Measurements from ENCODE around the gene ELAVL3. TPM values are rescaled to one million over a fixed set of nuclear protein-coding genes. Genes with fewer than 3 reads are reported as not detected.

The ELAVL3 gene
- total and polyA plus RNA-seq, 2 of the 4 experiments (the other 2 are of a cell fraction), result not detected

- no TSS peak for BruUV-seq (replicated peaks)
Measured at GRCh38 chr19:11489378-11489777, 8.5 kb upstream of the ELAVL3 start.

More at GRCh38 chr19:11489378-11489777, 8.5 kb upstream of the ELAVL3 start:
- no peak overlapping the region for H3K18ac ChIP-seq (ENCODE audit: low read depth, low read length)
- in situ Hi-C loops (cut with MboI; ENCODE audit: low sequenced_read_pairs) (no loop called here), dilution Hi-C loops (cut with HindIII; ENCODE audit: low sequenced_read_pairs, unreplicated experiment) (no loop called here), intact Hi-C loops (cut with micrococcal nuclease) (no loop called here)
- no peak overlapping the region for H3K56ac ChIP-seq (ENCODE audit: extremely low read depth, insufficient read depth, low read length)
- H4K5ac ChIP-seq (ENCODE audit: low read depth, low read length), result no peak overlapping the region
- no peak overlapping the region for H4K8ac ChIP-seq (ENCODE audit: low read depth in 2 of 2, low read length in 2 of 2)
- H2BK120ac ChIP-seq (ENCODE audit: low read depth, low read length), result no peak overlapping the region
- H4K20me1 ChIP-seq (ENCODE audit: insufficient read depth, low read length), result no peaks in the 10 kb centered on the region
- no peaks in the 10 kb centered on the region for H3K79me1 ChIP-seq (ENCODE audit: low read depth in 1 of 2, low read length in 2 of 2)
- ChIA-PET POLR2A (ENCODE audit: unreplicated experiment) (no interaction called here), CTCF (interaction anchor here (0.6 kb wide), 1 partner anchor 13 kb away, joined by 4 read pairs; no protein-coding TSS in a partner anchor)
- no peaks in the 10 kb centered on the region for H3K4me1 ChIP-seq (ENCODE audit: control insufficient read depth, insufficient read depth, low read length)
- DNase-seq (no peak), ATAC-seq (ENCODE audit: low read depth) (no peak)
- H3K4me2 ChIP-seq (ENCODE audit: low read depth, low read length), result no peak overlapping the region
- H2BK15ac ChIP-seq (ENCODE audit: low read depth, low read length), result no peak overlapping the region
- H3K9me3 ChIP-seq (ENCODE audit: control insufficient read depth, insufficient read depth, low read length), result no peaks in the 10 kb centered on the region
- H3K27me3 ChIP-seq (ENCODE audit: control insufficient read depth, insufficient read depth, low read length), result no peaks in the 10 kb centered on the region
- no peak overlapping the region for H3K14ac ChIP-seq (replicated peaks; ENCODE audit: low read depth, low read length)
- H3K36me3 ChIP-seq (ENCODE audit: control insufficient read depth, insufficient read depth, low read length), result no peaks in the 10 kb centered on the region; the same call in none of the 2 replicates
- H3K27ac ChIP-seq (ENCODE audit: insufficient read depth, low read length), result no peak overlapping the region
- H2AK5ac ChIP-seq (ENCODE audit: low read depth, low read length), result no peak overlapping the region
- H3K9ac ChIP-seq (ENCODE audit: low read depth, low read length), result no peak overlapping the region
- H3K23ac ChIP-seq (ENCODE audit: low read depth, low read length), result no peak overlapping the region
- H3K4ac ChIP-seq (ENCODE audit: low read depth, low read length), result no peak overlapping the region
- H3K4me3 ChIP-seq (ENCODE audit: insufficient read depth, low read depth, low read length), result no peak overlapping the region
- no peak overlapping the region for H2AFZ ChIP-seq (replicated peaks; ENCODE audit: low read length, poor library complexity)
- no peak overlapping the region for H4K91ac ChIP-seq (ENCODE audit: insufficient read depth, low read depth, low read length)
- no peak overlapping the region for H2BK5ac ChIP-seq (ENCODE audit: low read depth, low read length, poor library complexity, severe bottlenecking)
- H2BK20ac ChIP-seq (ENCODE audit: low read depth, low read length), result no peak overlapping the region
- H3K9me1 ChIP-seq (ENCODE audit: insufficient read depth, low read length), result no peaks in the 10 kb centered on the region; the same call in 1 of the 2 replicates
- no peak overlapping the region for H2AK9ac ChIP-seq (replicated peaks; ENCODE audit: low read depth, low read length, poor library complexity)
- no peak for TF ChIP-seq SMC3 (IDR thresholded peaks at IDR 0.05; ENCODE audit: low read depth, low read length)
- no peak for TF ChIP-seq RFX5 (IDR thresholded peaks at IDR 0.05; ENCODE audit: low read depth, low read length)
- TF ChIP-seq RCOR1 (IDR thresholded peaks at IDR 0.05; ENCODE audit: insufficient replicate concordance, low read length), result no peak
- no peak for TF ChIP-seq MAZ (IDR thresholded peaks at IDR 0.05; ENCODE audit: borderline replicate concordance, low read depth, low read length)
- TF ChIP-seq USF2 (IDR thresholded peaks at IDR 0.05; ENCODE audit: low read depth, low read length), result no peak
- TF ChIP-seq CTCF (conservative IDR thresholded peaks at IDR 0.05; ENCODE audit: low read depth, low read length), result no peak
- TF ChIP-seq MAFK (IDR thresholded peaks at IDR 0.05; ENCODE audit: low read depth, low read length), result no peak
- TF ChIP-seq BHLHE40 (IDR thresholded peaks at IDR 0.05; ENCODE audit: low read depth, low read length), result no peak
- TF ChIP-seq POLR2A (IDR thresholded peaks at IDR 0.05; ENCODE audit: low read depth, low read length), result no peak
- WGBS, 2 experiments (ENCODE audit: extremely low coverage in 2 of 2, insufficient read length in 1 of 2), result 98% methylated on average over 6 of the region's 7 CpGs; no CpG with 5 or more reads in 1 of the 2 experiments
